ENCODE measurements around the gene SRRM3. TPM values are rescaled to one million over a fixed set of nuclear protein-coding genes. Genes with fewer than 3 reads are reported as not detected.
A peak's percentile ranks its signal among the peaks of the same experiment; 100 is the strongest.
"Not testable (repeated sequence)": the region's sequence is repeated elsewhere in the genome, so short reads cannot be mapped to it uniquely, and the experiment has no call there.

Gene SRRM3
- total and polyA plus RNA-seq, 2 experiments from 2014 or later: 8.6 to 13.8 TPM

- H3K79me2 ChIP-seq (replicated peaks; ENCODE audit: insufficient read depth): peaks cover 100% of the 10 kb centered on the region
- peaks cover 7% of the 10 kb centered on the region; the same call in 1 of the 2 replicates for H3K36me3 ChIP-seq (ENCODE audit: insufficient read depth)
- Mint-ChIP-seq H3K9me3 (no peaks in the 10 kb centered on the region), H3K36me3 (ENCODE audit: low read depth) (peaks cover 78% of the 10 kb centered on the region), H3K27me3 (ENCODE audit: insufficient read depth, low read depth, poor library complexity) (peaks cover 9% of the 10 kb centered on the region), H3K27ac (no peak overlapping the region), H3K4me3 (no peak overlapping the region), H3K4me1 (peaks cover 46% of the 10 kb centered on the region; the same call in 2 of the 3 replicates)
- H3F3A ChIP-seq (replicated peaks; ENCODE audit: low read depth): peaks cover 24% of the 10 kb centered on the region
- peak overlapping the region; percentile 66; the same call in 1 of the 2 replicates for H3K27ac ChIP-seq (ENCODE audit: low read depth)
- H2AFZ ChIP-seq: no peak overlapping the region
- no peak for ATAC-seq
- peaks cover 85% of the 10 kb centered on the region for H4K20me1 ChIP-seq (replicated peaks; ENCODE audit: insufficient read depth)
- DNase-seq (ENCODE audit: low spot score): no peak
- no peaks in the 10 kb centered on the region for H3K9me2 ChIP-seq (ENCODE audit: insufficient read depth)
- H3K4me1 ChIP-seq (ENCODE audit: insufficient read depth): peaks cover 11% of the 10 kb centered on the region
- TF ChIP-seq JUNB (IDR thresholded peaks at IDR 0.05; ENCODE audit: unreplicated experiment): no peak
- TF ChIP-seq NANOG (IDR thresholded peaks at IDR 0.05; ENCODE audit: borderline replicate concordance): no peak
- TF ChIP-seq EZH2phosphoT487 (IDR thresholded peaks at IDR 0.05; ENCODE audit: unreplicated experiment): no peak
- no peak for TF ChIP-seq STAT1 (IDR thresholded peaks at IDR 0.05; ENCODE audit: unreplicated experiment)
- H3K27me3 ChIP-seq (ENCODE audit: insufficient read depth): no peaks in the 10 kb centered on the region
- no peak overlapping the region for H3K4me2 ChIP-seq
- no peak overlapping the region for H3K4me3 ChIP-seq
Measured at GRCh38 chr7:76334320-76334967, 132.7 kb downstream of the SRRM3 start.

GRCh38 chr7:76335417-76335816, 133.7 kb downstream of the SRRM3 start:
- H3K9me2 ChIP-seq (ENCODE audit: insufficient read depth); ATAC-seq; DNase-seq (ENCODE audit: low spot score); H3K4me3 Mint-ChIP-seq; H3K9me3 Mint-ChIP-seq; H3K4me3 ChIP-seq; H3K27ac Mint-ChIP-seq; H3K36me3 ChIP-seq (ENCODE audit: insufficient read depth); H3K4me2 ChIP-seq; H3K27me3 ChIP-seq (ENCODE audit: insufficient read depth); H2AFZ ChIP-seq; H3K27me3 Mint-ChIP-seq (ENCODE audit: insufficient read depth, low read depth, poor library complexity): not testable (repeated sequence)
- H3K79me2 ChIP-seq (replicated peaks; ENCODE audit: insufficient read depth): peaks cover 100% of the 10 kb centered on the region
- peaks cover 78% of the 10 kb centered on the region for H3K36me3 Mint-ChIP-seq (ENCODE audit: low read depth)
- H4K20me1 ChIP-seq (replicated peaks; ENCODE audit: insufficient read depth): peaks cover 92% of the 10 kb centered on the region
- peaks cover 45% of the 10 kb centered on the region; the same call in 2 of the 3 replicates for H3K4me1 Mint-ChIP-seq
- H3K27ac ChIP-seq (ENCODE audit: low read depth): peak overlapping the region; percentile 65
- peaks cover 19% of the 10 kb centered on the region for H3F3A ChIP-seq (replicated peaks; ENCODE audit: low read depth)
- peaks cover 11% of the 10 kb centered on the region for H3K4me1 ChIP-seq (ENCODE audit: insufficient read depth)

- peaks cover 4% of the 10 kb centered on the region for H3K27me3 Mint-ChIP-seq (ENCODE audit: insufficient read depth, low read depth, poor library complexity)
- Histone ChIP-seq H3K4me3 (no peak overlapping the region), H3K27me3 (ENCODE audit: insufficient read depth) (no peaks in the 10 kb centered on the region), H3K36me3 (ENCODE audit: insufficient read depth) (no peaks in the 10 kb centered on the region), H3K9me2 (ENCODE audit: insufficient read depth) (no peaks in the 10 kb centered on the region), H3K4me1 (ENCODE audit: insufficient read depth) (peaks cover 11% of the 10 kb centered on the region), H3K4me2 (no peak overlapping the region), H3K79me2 (replicated peaks; ENCODE audit: insufficient read depth) (peaks cover 100% of the 10 kb centered on the region), H3F3A (replicated peaks; ENCODE audit: low read depth) (peaks cover 17% of the 10 kb centered on the region), H4K20me1 (replicated peaks; ENCODE audit: insufficient read depth) (peaks cover 92% of the 10 kb centered on the region), H2AFZ (no peak overlapping the region), H3K27ac (ENCODE audit: low read depth) (peak overlapping the region; percentile 65)
- ATAC-seq: no peak
- no peak overlapping the region for H3K27ac Mint-ChIP-seq
- DNase-seq (ENCODE audit: low spot score): no peak
- H3K9me3 Mint-ChIP-seq: no peaks in the 10 kb centered on the region
- peaks cover 44% of the 10 kb centered on the region; the same call in 2 of the 3 replicates for H3K4me1 Mint-ChIP-seq
- peaks cover 78% of the 10 kb centered on the region for H3K36me3 Mint-ChIP-seq (ENCODE audit: low read depth)
- H3K4me3 Mint-ChIP-seq: no peak overlapping the region
- TF ChIP-seq EZH2phosphoT487 (IDR thresholded peaks at IDR 0.05; ENCODE audit: unreplicated experiment): no peak
- no peak for TF ChIP-seq ZNF462 (CRISPR knock-in tag; IDR thresholded peaks at IDR 0.05)
- TF ChIP-seq STAT1 (IDR thresholded peaks at IDR 0.05; ENCODE audit: unreplicated experiment): no peak
- TF ChIP-seq REST (IDR thresholded peaks at IDR 0.05; ENCODE audit: unreplicated experiment): no peak
Measured at GRCh38 chr7:76336094-76336493, 134.4 kb downstream of the SRRM3 start.

Data from GM23338 (cell line).